ENCODE results near the gene RPL32. TPM values are rescaled to one million over a fixed set of nuclear protein-coding genes. Genes with fewer than 3 reads are reported as not detected.

RPL32 gene
- polyA plus RNA-seq, 1 of the 3 experiments (the other 2 are of a cell fraction), result 2,311 TPM

GRCh38 chr3:12815719-12816118, 25.6 kb downstream of the RPL32 start:
- Histone ChIP-seq H3K27ac (ENCODE audit: low read depth in 2 of 2, low read length in 1 of 2) (no peak overlapping the region), H3K4me2 (no peak overlapping the region), H3K36me3 (replicated peaks in 1 of 2; ENCODE audit: control insufficient read depth in 1 of 2, insufficient read depth in 2 of 2, low read length in 1 of 2) (no peaks in the 10 kb centered on the region), H3K9me2 (no peaks in the 10 kb centered on the region), H3K4me3 (ENCODE audit: low read depth in 2 of 2, low read length in 1 of 2) (no peak overlapping the region), H3K9me3 (no peaks in the 10 kb centered on the region), H3K27me3 (ENCODE audit: insufficient read depth) (no peaks in the 10 kb centered on the region), H3K9ac (no peak overlapping the region), H3K4me1 (ENCODE audit: control insufficient read depth in 1 of 2, insufficient read depth in 2 of 2, low read depth in 1 of 2, low read length in 1 of 2) (peaks cover 0 to 14% of the 10 kb centered on the region in 2 experiments; a peak in 2 of 4 replicates), H3F3A (replicated peaks; ENCODE audit: insufficient read depth) (no peaks in the 10 kb centered on the region), H3K79me2 (ENCODE audit: insufficient read depth) (no peaks in the 10 kb centered on the region), H2AFZ (ENCODE audit: low read depth) (no peak overlapping the region), H4K20me1 (ENCODE audit: insufficient read depth) (no peaks in the 10 kb centered on the region)
- 88% methylated on average over 9 of the region's 9 CpGs for WGBS (ENCODE audit: low lambda C conversion rate)
- POLR2A ChIA-PET, result no interaction called here
- TF ChIP-seq RXRA (IDR thresholded peaks at IDR 0.05; ENCODE audit: borderline replicate concordance, low read depth), result no peak
- TF ChIP-seq, protein P1, sequence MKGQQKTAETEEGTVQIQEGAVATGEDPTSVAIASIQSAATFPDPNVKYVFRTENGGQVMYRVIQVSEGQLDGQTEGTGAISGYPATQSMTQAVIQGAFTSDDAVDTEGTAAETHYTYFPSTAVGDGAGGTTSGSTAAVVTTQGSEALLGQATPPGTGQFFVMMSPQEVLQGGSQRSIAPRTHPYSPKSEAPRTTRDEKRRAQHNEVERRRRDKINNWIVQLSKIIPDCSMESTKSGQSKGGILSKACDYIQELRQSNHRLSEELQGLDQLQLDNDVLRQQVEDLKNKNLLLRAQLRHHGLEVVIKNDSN (IDR thresholded peaks at IDR 0.05; ENCODE audit: borderline replicate concordance, low read depth), result no peak
- no peak for TF ChIP-seq PBX3 (IDR thresholded peaks at IDR 0.05)
- no peak for TF ChIP-seq ELF1 (IDR thresholded peaks at IDR 0.05)
- TF ChIP-seq, protein P2, sequence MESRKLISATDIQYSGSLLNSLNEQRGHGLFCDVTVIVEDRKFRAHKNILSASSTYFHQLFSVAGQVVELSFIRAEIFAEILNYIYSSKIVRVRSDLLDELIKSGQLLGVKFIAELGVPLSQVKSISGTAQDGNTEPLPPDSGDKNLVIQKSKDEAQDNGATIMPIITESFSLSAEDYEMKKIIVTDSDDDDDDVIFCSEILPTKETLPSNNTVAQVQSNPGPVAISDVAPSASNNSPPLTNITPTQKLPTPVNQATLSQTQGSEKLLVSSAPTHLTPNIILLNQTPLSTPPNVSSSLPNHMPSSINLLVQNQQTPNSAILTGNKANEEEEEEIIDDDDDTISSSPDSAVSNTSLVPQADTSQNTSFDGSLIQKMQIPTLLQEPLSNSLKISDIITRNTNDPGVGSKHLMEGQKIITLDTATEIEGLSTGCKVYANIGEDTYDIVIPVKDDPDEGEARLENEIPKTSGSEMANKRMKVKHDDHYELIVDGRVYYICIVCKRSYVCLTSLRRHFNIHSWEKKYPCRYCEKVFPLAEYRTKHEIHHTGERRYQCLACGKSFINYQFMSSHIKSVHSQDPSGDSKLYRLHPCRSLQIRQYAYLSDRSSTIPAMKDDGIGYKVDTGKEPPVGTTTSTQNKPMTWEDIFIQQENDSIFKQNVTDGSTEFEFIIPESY (IDR thresholded peaks at IDR 0.05; ENCODE audit: borderline replicate concordance, low read depth), result no peak
- no peak for TF ChIP-seq GABPA (IDR thresholded peaks at IDR 0.05; ENCODE audit: low read depth)
- no peak for TF ChIP-seq REST (IDR thresholded peaks at IDR 0.05; ENCODE audit: low read depth, low read length)
- TF ChIP-seq SIN3A (IDR thresholded peaks at IDR 0.05; ENCODE audit: borderline replicate concordance, low read depth, low read length), result no peak
- no peak for TF ChIP-seq RFX5 (IDR thresholded peaks at IDR 0.05; ENCODE audit: low read length)
- no peak for TF ChIP-seq FOXJ3 (CRISPR knock-in tag; IDR thresholded peaks at IDR 0.05)
- no peak for TF ChIP-seq FOSL2 (IDR thresholded peaks at IDR 0.05; ENCODE audit: borderline replicate concordance, low read depth)
- no peak for TF ChIP-seq SMC3 (IDR thresholded peaks at IDR 0.05; ENCODE audit: low read depth, low read length)
- no peak for TF ChIP-seq MXI1 (IDR thresholded peaks at IDR 0.05; ENCODE audit: low read depth, low read length)
- no peak for TF ChIP-seq CTCF (IDR thresholded peaks at IDR 0.05)
- TF ChIP-seq NFIC (IDR thresholded peaks at IDR 0.05; ENCODE audit: borderline replicate concordance), result no peak
- TF ChIP-seq POLR2AphosphoS5 (IDR thresholded peaks at IDR 0.05; ENCODE audit: low read depth, low read length), result no peak
- TF ChIP-seq EP300 (IDR thresholded peaks at IDR 0.05; ENCODE audit: borderline replicate concordance in 1 of 2, low read depth in 1 of 2, low read length in 1 of 2), result no peak
- TF ChIP-seq JUND (IDR thresholded peaks at IDR 0.05), result no peak
- TF ChIP-seq YY1 (IDR thresholded peaks at IDR 0.05; ENCODE audit: low read depth), result no peak
- no peak for TF ChIP-seq FOXM1 (IDR thresholded peaks at IDR 0.05; ENCODE audit: low read depth)
- CTCF ChIA-PET, result interaction anchor here (1.1 to 1.4 kb wide), 2 partner anchors 15 to 26 kb away, joined by 3 to 4 read pairs; partner anchors contain the start of gene RPL32
- no peak for DNase-seq

All from SK-N-SH (cell line).